CD4-positive, alpha-beta T cell treated with Interleukin-17A for 1 hour (primary cell): ENCODE measurements around the gene C12orf54.
"Not testable (repeated sequence)": the region's sequence is repeated elsewhere in the genome, so short reads cannot be mapped to it uniquely, and the experiment has no call there.

Experiments
- DNase-seq: peaks from one replicate; pipeline ENCODE4 v3.0.0-alpha.2; 2020

C12orf54 gene

GRCh38 chr12:48512855-48513254 lies 30.6 kb downstream of the C12orf54 start:
- no peak for DNase-seq

- no peak for DNase-seq
These were observed 32.4 kb downstream of the C12orf54 start for GRCh38 chr12:48514728-48515127.

DNA sequence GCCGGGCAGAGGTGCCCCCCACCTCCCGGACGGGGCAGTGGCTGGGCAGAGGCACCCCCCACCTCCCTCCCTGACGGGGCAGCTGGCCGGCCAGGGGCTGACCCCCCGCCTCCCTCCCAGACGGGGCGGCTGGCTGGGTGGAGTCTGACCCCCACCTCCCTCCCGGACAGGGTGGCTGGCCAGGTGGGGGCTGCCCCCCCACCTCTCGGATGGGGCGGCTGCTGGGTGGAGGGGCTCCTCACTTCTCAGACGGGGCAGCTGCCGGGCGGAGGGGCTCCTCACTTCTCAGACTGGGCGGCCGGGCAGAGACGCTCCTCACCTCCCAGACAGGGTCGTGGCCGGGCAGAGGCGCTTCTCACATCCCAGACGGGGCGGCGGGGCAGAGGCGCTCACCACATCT lies 38.1 kb downstream of the C12orf54 start:
- not testable (repeated sequence) for DNase-seq

GRCh38 chr12:48525332-48525731 lies 43.0 kb downstream of the C12orf54 start, which contains the start of gene OR8S1:
TSS of gene OR8S1 (plus strand) at chr12:48525632. CDS start at chr12:48525632, 0 bp downstream.
- DNase-seq: no peak

DNA sequence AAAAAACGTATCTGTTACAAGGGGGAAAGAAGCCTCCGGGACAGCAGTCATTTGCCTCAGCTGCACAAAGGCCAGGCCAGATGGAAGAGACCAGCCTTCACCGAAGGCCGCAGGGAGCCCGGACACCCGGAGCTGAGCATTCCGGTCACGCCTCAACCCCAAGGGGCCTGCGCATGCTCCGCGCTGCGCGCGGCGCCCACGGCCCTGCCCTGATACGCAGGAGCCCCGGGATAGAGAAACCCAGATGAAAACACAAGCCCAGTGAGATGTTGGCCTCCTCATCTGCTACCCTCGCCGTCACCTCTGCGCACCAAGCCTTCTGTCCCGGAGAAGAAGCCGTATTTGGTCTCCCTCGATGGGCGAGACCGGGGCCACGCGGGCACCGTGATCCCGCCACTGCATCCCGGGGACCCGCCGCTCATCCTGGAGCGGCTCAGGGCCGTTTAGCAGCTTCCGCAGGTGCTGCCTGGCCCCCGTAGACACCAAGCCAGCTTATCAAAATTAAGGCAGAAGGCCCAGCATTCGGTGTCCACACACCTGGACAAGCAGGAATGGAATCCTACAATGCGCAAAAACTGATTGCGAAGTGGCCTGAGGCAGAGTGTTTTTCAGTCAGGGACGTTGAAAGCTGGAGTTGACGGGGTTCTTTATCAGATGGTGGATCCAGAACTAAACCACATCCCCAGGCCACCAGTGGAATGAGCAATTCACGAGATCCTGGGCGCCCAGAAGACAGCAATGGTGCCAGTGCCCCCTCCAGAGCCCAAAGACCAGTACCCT lies 45.8 kb downstream of the C12orf54 start:
- no peak for DNase-seq

GRCh38 chr12:48532601-48533000 lies 50.3 kb downstream of the C12orf54 start:
- DNase-seq: no peak

DNA sequence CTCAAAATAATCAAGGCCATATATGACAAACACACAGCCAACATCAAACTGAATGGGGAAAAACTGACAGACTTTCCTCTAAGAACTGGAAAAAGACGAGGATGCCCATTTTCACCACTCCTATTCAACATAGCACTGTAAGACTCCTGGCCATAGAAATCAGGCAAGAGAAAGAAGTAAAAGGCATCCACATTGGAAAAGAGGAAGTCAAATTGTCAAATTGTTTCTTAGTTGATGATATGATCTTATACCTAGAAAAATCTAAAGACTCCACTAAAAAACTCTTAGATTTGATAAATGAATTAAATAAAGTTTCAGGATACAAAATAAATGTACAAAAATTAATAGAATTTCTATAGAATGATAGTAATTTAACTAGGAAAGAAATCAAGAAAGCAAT lies 54.3 kb downstream of the C12orf54 start:
- no peak for DNase-seq

DNA sequence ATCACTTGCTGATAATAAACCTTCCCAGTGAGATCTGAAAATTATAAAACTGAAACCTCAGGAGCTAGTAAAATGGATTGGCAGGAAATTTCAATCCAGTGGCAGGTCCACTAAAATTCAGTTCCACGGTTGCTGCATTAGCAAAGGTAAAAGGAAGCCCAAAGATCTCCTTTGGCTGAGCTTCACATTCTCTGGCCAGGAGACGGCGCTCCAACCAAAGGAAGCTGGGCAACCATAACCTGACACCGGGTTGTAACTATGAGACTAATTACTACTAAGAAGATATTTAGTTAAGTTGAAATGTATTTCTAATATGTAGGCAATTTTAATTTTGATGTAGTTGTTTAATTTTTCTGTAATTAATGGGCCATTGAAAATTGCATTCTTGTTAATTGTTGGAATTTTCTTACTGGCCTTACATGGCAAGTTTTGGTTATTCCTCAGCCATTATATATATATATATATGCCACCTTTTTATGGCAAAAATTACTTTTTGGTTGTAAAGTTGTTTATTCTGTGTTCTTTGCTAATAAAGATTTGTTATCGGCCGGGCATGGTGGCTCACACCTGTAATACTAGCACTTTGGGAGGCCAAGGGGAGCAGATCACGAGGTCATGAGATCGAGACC lies 60.1 kb downstream of the C12orf54 start:
- DNase-seq: peak; percentile 48

DNA sequence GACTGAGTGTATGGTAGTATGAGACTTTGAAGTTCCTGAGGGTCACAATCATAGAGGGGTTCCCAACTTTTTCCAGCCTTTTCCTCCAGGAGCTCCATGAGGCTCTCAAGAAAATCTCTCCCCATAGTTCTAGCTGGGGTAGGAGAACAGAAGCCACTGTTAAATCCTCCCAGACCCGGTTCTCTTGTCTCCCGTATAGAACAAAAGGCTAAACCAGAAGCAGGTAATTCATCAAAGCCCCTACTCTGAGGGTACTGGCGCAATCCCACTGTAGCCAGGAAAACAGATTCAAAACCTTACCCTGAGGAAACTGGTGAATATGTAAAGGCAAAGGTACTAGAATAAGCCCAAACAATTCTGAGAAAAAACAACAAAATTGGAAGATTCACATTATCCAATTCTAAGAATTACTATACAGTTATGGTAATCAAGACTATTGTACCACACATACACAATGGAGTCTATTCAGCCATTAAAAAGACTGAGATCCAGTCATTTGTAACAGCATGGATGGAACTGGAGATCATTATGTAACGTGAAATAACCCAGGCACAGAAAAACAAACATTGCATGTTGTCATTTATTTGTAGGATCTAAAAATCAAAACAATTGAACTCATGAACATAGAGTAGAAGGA lies 63.7 kb downstream of the C12orf54 start:
- DNase-seq: no peak
